ENCODE data around the gene COPG1. TPM values are rescaled to one million over a fixed set of nuclear protein-coding genes. Genes with fewer than 3 reads are reported as not detected.

Gene COPG1
- total RNA-seq, 1 experiment from 2014 or later = 124 TPM

- ChIA-PET POLR2A (ENCODE audit: unreplicated experiment) (no interaction called here), CTCF (interaction anchor here (0.7 kb wide), 1 partner anchor 12 kb away, joined by 3 read pairs; no protein-coding TSS in a partner anchor)
- Histone ChIP-seq H3K79me2 (ENCODE audit: low read length) (peaks cover 8% of the 10 kb centered on the region), H2AFZ (ENCODE audit: low read length) (no peak overlapping the region), H3K4me2 (ENCODE audit: low read length) (no peak overlapping the region), H3K36me3 (ENCODE audit: low read depth, low read length) (no peaks in the 10 kb centered on the region), H3K4me3 (ENCODE audit: low read length) (no peak overlapping the region), H3K27me3 (ENCODE audit: low read length) (no peaks in the 10 kb centered on the region), H3F3A (ENCODE audit: low read length, unreplicated experiment) (peaks cover 5% of the 10 kb centered on the region), H3K27ac (ENCODE audit: low read length) (no peak overlapping the region), H3K9me3 (ENCODE audit: low read length) (no peaks in the 10 kb centered on the region), H3K9ac (ENCODE audit: low read length) (no peak overlapping the region), H3K9me2 (replicated peaks; ENCODE audit: low read length) (no peaks in the 10 kb centered on the region), H3K4me1 (ENCODE audit: insufficient read depth, low read length) (peaks cover 10% of the 10 kb centered on the region), H4K20me1 (ENCODE audit: low read length) (0 out of 2 replicates have a peak, but pooled peaks cover 3% of the 10 kb centered on the region)
- TF ChIP-seq EZH2 (IDR thresholded peaks at IDR 0.05; ENCODE audit: low read length, unreplicated experiment) = no peak
- no peak for TF ChIP-seq EZH2phosphoT487 (IDR thresholded peaks at IDR 0.05; ENCODE audit: borderline replicate concordance, low read length)
- no peak for TF ChIP-seq CTCF (conservative IDR thresholded peaks at IDR 0.05; ENCODE audit: low read depth, low read length)
- no peak for DNase-seq
- BruUV-seq (replicated peaks) = no TSS peak
- ATAC-seq = no peak
- intact Hi-C loops (cut with micrococcal nuclease) = loop anchor here (5.0 kb wide), 1 partner anchor 35 kb away; the partner anchor contains the start of gene HMCES
Measured at GRCh38 chr3:129312021-129312639, 62.7 kb downstream of the COPG1 start.

GRCh38 chr3:129312671-129313414 lies 63.4 kb downstream of the COPG1 start:
- Histone ChIP-seq H3K9me3 (ENCODE audit: low read length) (no peaks in the 10 kb centered on the region), H4K20me1 (ENCODE audit: low read length) (0 out of 2 replicates have a peak, but pooled peaks cover 3% of the 10 kb centered on the region), H3K79me2 (ENCODE audit: low read length) (peaks cover 8% of the 10 kb centered on the region), H2AFZ (ENCODE audit: low read length) (no peak overlapping the region), H3K27me3 (ENCODE audit: low read length) (no peaks in the 10 kb centered on the region), H3K4me1 (ENCODE audit: insufficient read depth, low read length) (peaks cover 10% of the 10 kb centered on the region), H3K9me2 (replicated peaks; ENCODE audit: low read length) (no peaks in the 10 kb centered on the region), H3K9ac (ENCODE audit: low read length) (no peak overlapping the region), H3K36me3 (ENCODE audit: low read depth, low read length) (no peaks in the 10 kb centered on the region), H3K4me3 (ENCODE audit: low read length) (no peak overlapping the region), H3K4me2 (ENCODE audit: low read length) (no peak overlapping the region), H3F3A (ENCODE audit: low read length, unreplicated experiment) (peaks cover 5% of the 10 kb centered on the region), H3K27ac (ENCODE audit: low read length) (no peak overlapping the region)
- BruUV-seq (replicated peaks) = no TSS peak
- intact Hi-C loops (cut with micrococcal nuclease) = loop anchor here (5.0 kb wide), 1 partner anchor 36 kb away; the partner anchor contains the start of gene HMCES
- ATAC-seq (no peak), DNase-seq (no peak)
- ChIA-PET CTCF (no interaction called here), POLR2A (ENCODE audit: unreplicated experiment) (no interaction called here)
- TF ChIP-seq CTCF (conservative IDR thresholded peaks at IDR 0.05; ENCODE audit: low read depth, low read length) (no peak), EZH2phosphoT487 (IDR thresholded peaks at IDR 0.05; ENCODE audit: borderline replicate concordance, low read length) (no peak), EZH2 (IDR thresholded peaks at IDR 0.05; ENCODE audit: low read length, unreplicated experiment) (no peak)

- H4K20me1 ChIP-seq (ENCODE audit: low read length) = 0 out of 2 replicates have a peak, but pooled peaks cover 3% of the 10 kb centered on the region
- H3K4me2 ChIP-seq (ENCODE audit: low read length) = no peak overlapping the region
- no peak overlapping the region for H2AFZ ChIP-seq (ENCODE audit: low read length)
- no TSS peak for BruUV-seq (replicated peaks)
- intact Hi-C loops (cut with micrococcal nuclease) = loop anchor here (5.0 kb wide), 1 partner anchor 36 kb away; the partner anchor contains the start of gene HMCES
- H3K9ac ChIP-seq (ENCODE audit: low read length) = no peak overlapping the region
- peaks cover 8% of the 10 kb centered on the region for H3K79me2 ChIP-seq (ENCODE audit: low read length)
- ChIA-PET POLR2A (ENCODE audit: unreplicated experiment) (no interaction called here), CTCF (no interaction called here)
- no peaks in the 10 kb centered on the region for H3K9me3 ChIP-seq (ENCODE audit: low read length)
- H3K36me3 ChIP-seq (ENCODE audit: low read depth, low read length) = no peaks in the 10 kb centered on the region
- no peak for ATAC-seq
- no peaks in the 10 kb centered on the region for H3K27me3 ChIP-seq (ENCODE audit: low read length)
- H3K9me2 ChIP-seq (replicated peaks; ENCODE audit: low read length) = no peaks in the 10 kb centered on the region
- no peak overlapping the region for H3K27ac ChIP-seq (ENCODE audit: low read length)
- H3K4me1 ChIP-seq (ENCODE audit: insufficient read depth, low read length) = peaks cover 10% of the 10 kb centered on the region
- H3F3A ChIP-seq (ENCODE audit: low read length, unreplicated experiment) = peaks cover 5% of the 10 kb centered on the region
- peak; percentile 7 for DNase-seq
- no peak overlapping the region for H3K4me3 ChIP-seq (ENCODE audit: low read length)
- TF ChIP-seq EZH2phosphoT487 (IDR thresholded peaks at IDR 0.05; ENCODE audit: borderline replicate concordance, low read length) = no peak
- no peak for TF ChIP-seq CTCF (conservative IDR thresholded peaks at IDR 0.05; ENCODE audit: low read depth, low read length)
- no peak for TF ChIP-seq EZH2 (IDR thresholded peaks at IDR 0.05; ENCODE audit: low read length, unreplicated experiment)
Measured at GRCh38 chr3:129313415-129313664, 63.9 kb downstream of the COPG1 start.
